IMR-90 (cell line): ENCODE measurements around the gene SDC4. TPM values are rescaled to one million over a fixed set of nuclear protein-coding genes. Genes with fewer than 3 reads are reported as not detected.

Experiments used
- ATAC-seq: fragments of 200-7000 bp; cut with Tn5 transposase; 2 replicates; pipeline ENCODE4 v1.9.1; 2020; ENCODE audit warnings: low read depth, mild to moderate bottlenecking, moderate library complexity
- BruUV-seq: library from RNA; stranded (reverse); fragments of 400-500 nt; replicated peaks from 2 replicates; lab custom pipeline; 2021; lab: Mats Ljungman, UMichigan
- CTCF ChIA-PET: fragments of 300-600 bp; formaldehyde crosslinking; extraction: SDS; loops from one replicate; lab custom pipeline; 2021; ENCODE audit warnings: antibody characterized with exemption; lab: Yijun Ruan, JAX
- POLR2A ChIA-PET: fragments of 300-600 bp; sonication (Branson Sonifier 250); formaldehyde crosslinking; loops from one replicate; lab custom pipeline; 2022; ENCODE audit warnings: antibody characterized with exemption; ENCODE audit not compliant: unreplicated experiment; lab: Charles Lee
- DNase-seq: peaks from one replicate; pipeline ENCODE4 v3.0.0; 2013
- H2AFZ ChIP-seq: replicated peaks from 2 replicates; pipeline ENCODE3; 2013; ENCODE audit warnings: low read length, mild to moderate bottlenecking; ENCODE audit not compliant: poor library complexity
- H2AK5ac ChIP-seq: 2 replicates; pipeline ENCODE4 v1.6.1; 2013; ENCODE audit warnings: low read depth, low read length, inconsistent platforms
- H2AK9ac ChIP-seq: replicated peaks from 2 replicates; pipeline ENCODE3; 2013; ENCODE audit warnings: mild to moderate bottlenecking, low read depth, low read length, moderate library complexity; ENCODE audit not compliant: poor library complexity
- H2BK120ac ChIP-seq: 2 replicates; pipeline ENCODE4 v1.6.1; 2013; ENCODE audit warnings: low read depth, low read length, inconsistent platforms
- H2BK15ac ChIP-seq: 3 replicates; pipeline ENCODE4 v1.6.1; 2013; ENCODE audit warnings: low read depth, low read length, inconsistent platforms
- H2BK20ac ChIP-seq: 2 replicates; pipeline ENCODE4 v1.6.1; 2013; ENCODE audit warnings: low read depth, mild to moderate bottlenecking, inconsistent platforms, low read length, moderate library complexity
- H2BK5ac ChIP-seq: 2 replicates; pipeline ENCODE4 v1.6.1; 2013; ENCODE audit warnings: mild to moderate bottlenecking, low read depth, low read length, inconsistent platforms; ENCODE audit not compliant: poor library complexity, severe bottlenecking
- H3K14ac ChIP-seq: replicated peaks from 2 replicates; pipeline ENCODE4 v1.6.1; 2013; ENCODE audit warnings: low read depth, low read length, inconsistent platforms
- H3K18ac ChIP-seq: 2 replicates; pipeline ENCODE4 v1.6.1; 2013; ENCODE audit warnings: low read depth, low read length, control low read depth
- H3K23ac ChIP-seq: 2 replicates; pipeline ENCODE4 v1.6.1; 2013; ENCODE audit warnings: low read depth, low read length, inconsistent platforms
- H3K27ac ChIP-seq: 2 replicates; pipeline ENCODE4 v1.5.1; 2013; ENCODE audit warnings: mild to moderate bottlenecking, control low read depth, low read length; ENCODE audit not compliant: insufficient read depth
- H3K27me3 ChIP-seq: 2 replicates; pipeline ENCODE4 v1.6.1; 2013; ENCODE audit warnings: low read length; ENCODE audit not compliant: control insufficient read depth, insufficient read depth
- H3K36me3 ChIP-seq: 2 replicates; pipeline ENCODE4 v1.6.1; 2013; ENCODE audit warnings: low read length, mixed read lengths; ENCODE audit not compliant: control insufficient read depth, insufficient read depth
- H3K4ac ChIP-seq: 2 replicates; pipeline ENCODE4 v1.6.1; 2013; ENCODE audit warnings: low read depth, low read length, inconsistent platforms
- H3K4me1 ChIP-seq: 2 replicates; pipeline ENCODE4 v1.6.1; 2013; ENCODE audit warnings: low read length, mixed read lengths; ENCODE audit not compliant: control insufficient read depth, insufficient read depth
- H3K4me2 ChIP-seq: 2 replicates; pipeline ENCODE4 v1.6.1; 2013; ENCODE audit warnings: low read depth, mild to moderate bottlenecking, control low read depth, low read length, moderate library complexity
- H3K4me3 ChIP-seq: 2 replicates; pipeline ENCODE4 v1.5.1; 2013; ENCODE audit warnings: low read depth, mild to moderate bottlenecking, control low read depth, low read length, moderate library complexity; ENCODE audit not compliant: insufficient read depth
- H3K56ac ChIP-seq: 2 replicates; pipeline ENCODE4 v1.6.1; 2013; ENCODE audit warnings: low read length, inconsistent platforms; ENCODE audit not compliant: insufficient read depth; ENCODE audit errors: extremely low read depth
- H3K79me1 ChIP-seq, 2 experiments: 2 replicates each; pipeline ENCODE4 v1.6.1; 2013; ENCODE audit warnings: low read length in 2 of 2, inconsistent platforms in 1 of 2, low read depth in 1 of 2
- H3K9ac ChIP-seq: 2 replicates; pipeline ENCODE4 v1.6.1; 2013; ENCODE audit warnings: low read depth, low read length, control low read depth
- H3K9me1 ChIP-seq: 2 replicates; pipeline ENCODE4 v1.6.1; 2013; ENCODE audit warnings: low read length, inconsistent platforms; ENCODE audit not compliant: insufficient read depth
- H3K9me3 ChIP-seq: 2 replicates; pipeline ENCODE4 v1.6.1; 2013; ENCODE audit warnings: low read length; ENCODE audit not compliant: control insufficient read depth, insufficient read depth
- H4K20me1 ChIP-seq: 2 replicates; pipeline ENCODE4 v1.6.1; 2013; ENCODE audit warnings: low read length, inconsistent platforms; ENCODE audit not compliant: insufficient read depth
- H4K5ac ChIP-seq: 2 replicates; pipeline ENCODE4 v1.6.1; 2013; ENCODE audit warnings: mild to moderate bottlenecking, low read depth, low read length, control low read depth
- H4K8ac ChIP-seq, 2 experiments: 2 replicates each; pipeline ENCODE4 v1.6.1; 2013; ENCODE audit warnings: low read depth in 2 of 2, low read length in 2 of 2, control low read depth in 1 of 2, inconsistent platforms in 1 of 2
- H4K91ac ChIP-seq: 2 replicates; pipeline ENCODE4 v1.6.1; 2013; ENCODE audit warnings: low read depth, low read length, inconsistent platforms; ENCODE audit not compliant: insufficient read depth
- BHLHE40 ChIP-seq: fragments of 150-350 bp; IDR thresholded peaks from 2 replicates; pipeline ENCODE4 v1.6.1; 2016; ENCODE audit warnings: mild to moderate bottlenecking, low read depth, low read length
- CEBPB ChIP-seq: IDR thresholded peaks from 2 replicates; pipeline ENCODE4 v1.6.1; 2012; ENCODE audit warnings: low read depth, low read length, improper control_type of control experiment
- CHD1 ChIP-seq: IDR thresholded peaks from 2 replicates; pipeline ENCODE4 v1.6.1; 2012; ENCODE audit warnings: low read depth, low read length, improper control_type of control experiment
- ELK1 ChIP-seq: fragments of 150-350 bp; IDR thresholded peaks from 2 replicates; pipeline ENCODE4 v1.6.1; 2016; ENCODE audit warnings: low read depth, mild to moderate bottlenecking, low read length, moderate library complexity, borderline replicate concordance
- FOS ChIP-seq: fragments of 150-350 bp; IDR thresholded peaks from 2 replicates; pipeline ENCODE4 v1.6.1; 2016; ENCODE audit warnings: low read depth, low read length
- MAFK ChIP-seq: IDR thresholded peaks from 2 replicates; pipeline ENCODE4 v1.6.1; 2012; ENCODE audit warnings: low read depth, low read length, improper control_type of control experiment
- MAZ ChIP-seq: IDR thresholded peaks from 2 replicates; pipeline ENCODE4 v1.6.1; 2012; ENCODE audit warnings: low read depth, mild to moderate bottlenecking, low read length, improper control_type of control experiment, moderate library complexity, borderline replicate concordance
- NFE2L2 ChIP-seq: fragments of 150-350 bp; IDR thresholded peaks from 2 replicates; pipeline ENCODE4 v1.6.1; 2016; ENCODE audit warnings: low read depth, mild to moderate bottlenecking, low read length
- POLR2A ChIP-seq: IDR thresholded peaks from 2 replicates; pipeline ENCODE4 v1.6.1; 2012; ENCODE audit warnings: mild to moderate bottlenecking, low read depth, low read length
- RAD21 ChIP-seq: IDR thresholded peaks from 2 replicates; pipeline ENCODE4 v1.6.1; 2012; ENCODE audit warnings: low read length, improper control_type of control experiment
- RCOR1 ChIP-seq: IDR thresholded peaks from 2 replicates; pipeline ENCODE4 v1.6.1; 2012; ENCODE audit warnings: mild to moderate bottlenecking, low read length, improper control_type of control experiment; ENCODE audit not compliant: insufficient replicate concordance
- RFX5 ChIP-seq: IDR thresholded peaks from 2 replicates; pipeline ENCODE4 v1.8.0; 2012; ENCODE audit warnings: low read depth, mild to moderate bottlenecking, low read length, moderate library complexity
- SMC3 ChIP-seq: fragments of 150-350 bp; IDR thresholded peaks from 2 replicates; pipeline ENCODE4 v1.6.1; 2016; ENCODE audit warnings: low read depth, mild to moderate bottlenecking, antibody characterized with exemption, low read length, moderate library complexity
- USF2 ChIP-seq: fragments of 150-350 bp; IDR thresholded peaks from 2 replicates; pipeline ENCODE4 v1.6.1; 2017; ENCODE audit warnings: mild to moderate bottlenecking, antibody characterized with exemption, low read length, low read depth
- WGBS, 2 experiments: methylation state at CpG; one replicate each; pipeline versions ENCODE4 v1.1.5 to v1.1.7; 2013; ENCODE audit warnings: missing lambda C conversion rate in 2 of 2; ENCODE audit not compliant: insufficient read length in 1 of 2; ENCODE audit errors: extremely low coverage in 2 of 2; 5-methylcytosine and 5-hydroxymethylcytosine counted together
- dilution Hi-C: fragments of 300-500 bp; cut with HindIII; formaldehyde crosslinking; loops from one replicate; pipeline ENCODE4 v1.14.3; 2018; ENCODE audit warnings: low sequenced_read_pairs; ENCODE audit not compliant: unreplicated experiment
- in situ Hi-C: fragments of 300-500 bp; cut with MboI; formaldehyde crosslinking; loops from 3 replicates; pipeline ENCODE4 v1.14.3; 2019; ENCODE audit warnings: low sequenced_read_pairs, inconsistent platforms, mixed read lengths
- intact Hi-C: fragments of 100-400 bp; cut with micrococcal nuclease; formaldehyde crosslinking; loops from 2 replicates; pipeline ENCODE4 v1.10.0; 2022
- polyA plus RNA-seq, 3 experiments: library from polyadenylated mRNA; depleted of rRNA; stranded (reverse); fragments of >200 nt; gene quantifications; 2 replicates each; pipeline ENCODE4 v1.2.3, GENCODE V29; 2012; ENCODE audit warnings: low replicate concordance in 1 of 3
- total RNA-seq: library from RNA; depleted of rRNA; stranded (reverse); fragments of >200 nt; gene quantifications from 2 replicates; pipeline ENCODE4 v1.2.3, GENCODE V29; 2012
- TF ChIP-seq, protein P1 (sequence below): conservative IDR thresholded peaks from 2 replicates; pipeline ENCODE4 v1.5.1; 2012; ENCODE audit warnings: mild to moderate bottlenecking, low read depth, low read length, improper control_type of control experiment

SDC4 gene
- total and polyA plus RNA-seq, 2 of the 4 experiments (the other 2 are of a cell fraction), result 203 to 265 TPM

GRCh38 chr20:45368221-45368980 lies 20.2 kb upstream of the SDC4 start:
- H3K36me3 ChIP-seq, result peaks cover 19% of the 10 kb centered on the region
- ChIA-PET CTCF (interaction anchor here (1.0 to 1.5 kb wide), 3 partner anchors 9 to 75 kb away, joined by 4 to 5 read pairs (median 5); partner anchors contain the start of gene TP53TG5), POLR2A (no interaction called here)
- WGBS, 2 experiments, result 63% methylated on average over 3 of the region's 6 CpGs; no CpG with 5 or more reads in 1 of the 2 experiments
- no peak overlapping the region for H4K5ac ChIP-seq
- no peak overlapping the region for H3K4me3 ChIP-seq
- no peak overlapping the region for H3K4me2 ChIP-seq
- dilution Hi-C loops, result no loop called here
- no peak overlapping the region for H3K9ac ChIP-seq
- no peak overlapping the region for H2BK120ac ChIP-seq
- H3K56ac ChIP-seq, result no peak overlapping the region
- no peak for ATAC-seq
- no peak overlapping the region for H2AK5ac ChIP-seq
- H3K79me1 ChIP-seq, result peaks cover 8 to 33% of the 10 kb centered on the region in 2 experiments
- no peak overlapping the region for H2AFZ ChIP-seq
- no peak overlapping the region for H2BK15ac ChIP-seq
- no peak overlapping the region for H2BK5ac ChIP-seq
- no peak overlapping the region for H3K18ac ChIP-seq
- no peaks in the 10 kb centered on the region for H3K27me3 ChIP-seq
- H2BK20ac ChIP-seq, result no peak overlapping the region
- no peak overlapping the region for H4K8ac ChIP-seq
- H3K4ac ChIP-seq, result no peak overlapping the region
- intact Hi-C loops, result no loop called here
- H3K27ac ChIP-seq, result no peak overlapping the region
- no peaks in the 10 kb centered on the region for H3K9me3 ChIP-seq
- no peak overlapping the region for H4K91ac ChIP-seq
- no peak overlapping the region for H3K23ac ChIP-seq
- no peak for DNase-seq
- H3K9me1 ChIP-seq, result peaks cover 4% of the 10 kb centered on the region; the same call in 1 of the 2 replicates
- no peaks in the 10 kb centered on the region for H4K20me1 ChIP-seq
- peaks cover 3% of the 10 kb centered on the region; the same call in 1 of the 2 replicates for H3K4me1 ChIP-seq
- BruUV-seq, result no TSS peak
- in situ Hi-C loops, result no loop called here
- no peak overlapping the region for H2AK9ac ChIP-seq
- no peak overlapping the region for H3K14ac ChIP-seq
- TF ChIP-seq CEBPB, result no peak
- TF ChIP-seq ELK1, result no peak
- no peak for TF ChIP-seq MAFK
- TF ChIP-seq FOS, result no peak
- no peak for TF ChIP-seq POLR2A
- no peak for TF ChIP-seq MAZ
- no peak for TF ChIP-seq NFE2L2
- no peak for TF ChIP-seq RCOR1
- no peak for TF ChIP-seq RFX5
- TF ChIP-seq CHD1, result no peak
- no peak for TF ChIP-seq BHLHE40
- TF ChIP-seq SMC3, result no peak
- TF ChIP-seq, protein P1, sequence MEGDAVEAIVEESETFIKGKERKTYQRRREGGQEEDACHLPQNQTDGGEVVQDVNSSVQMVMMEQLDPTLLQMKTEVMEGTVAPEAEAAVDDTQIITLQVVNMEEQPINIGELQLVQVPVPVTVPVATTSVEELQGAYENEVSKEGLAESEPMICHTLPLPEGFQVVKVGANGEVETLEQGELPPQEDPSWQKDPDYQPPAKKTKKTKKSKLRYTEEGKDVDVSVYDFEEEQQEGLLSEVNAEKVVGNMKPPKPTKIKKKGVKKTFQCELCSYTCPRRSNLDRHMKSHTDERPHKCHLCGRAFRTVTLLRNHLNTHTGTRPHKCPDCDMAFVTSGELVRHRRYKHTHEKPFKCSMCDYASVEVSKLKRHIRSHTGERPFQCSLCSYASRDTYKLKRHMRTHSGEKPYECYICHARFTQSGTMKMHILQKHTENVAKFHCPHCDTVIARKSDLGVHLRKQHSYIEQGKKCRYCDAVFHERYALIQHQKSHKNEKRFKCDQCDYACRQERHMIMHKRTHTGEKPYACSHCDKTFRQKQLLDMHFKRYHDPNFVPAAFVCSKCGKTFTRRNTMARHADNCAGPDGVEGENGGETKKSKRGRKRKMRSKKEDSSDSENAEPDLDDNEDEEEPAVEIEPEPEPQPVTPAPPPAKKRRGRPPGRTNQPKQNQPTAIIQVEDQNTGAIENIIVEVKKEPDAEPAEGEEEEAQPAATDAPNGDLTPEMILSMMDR, result no peak
- TF ChIP-seq RAD21, result no peak
- TF ChIP-seq USF2, result no peak
